Fibroblast of lung (primary cell): ENCODE results near the gene TSPAN11.

Experiments used
- EZH2 ChIP-seq: IDR thresholded peaks from 2 replicates; pipeline ENCODE4 v1.5.1; 2012; ENCODE audit warnings: low read length, control low read depth, mild to moderate bottlenecking; ENCODE audit errors: missing control alignments
- TF ChIP-seq, protein P1 (sequence below), 2 donors: IDR thresholded peaks in 1 of 2; conservative IDR thresholded peaks in 1 of 2; 1 replicate in 1 of 2; 2 replicates in 1 of 2; pipeline ENCODE4 v1.5.1; 2011 to 2012; ENCODE audit warnings: low read length in 2 of 2, control low read depth in 1 of 2, inconsistent platforms in 1 of 2, low read depth in 1 of 2, mild to moderate bottlenecking in 1 of 2

DNA sequence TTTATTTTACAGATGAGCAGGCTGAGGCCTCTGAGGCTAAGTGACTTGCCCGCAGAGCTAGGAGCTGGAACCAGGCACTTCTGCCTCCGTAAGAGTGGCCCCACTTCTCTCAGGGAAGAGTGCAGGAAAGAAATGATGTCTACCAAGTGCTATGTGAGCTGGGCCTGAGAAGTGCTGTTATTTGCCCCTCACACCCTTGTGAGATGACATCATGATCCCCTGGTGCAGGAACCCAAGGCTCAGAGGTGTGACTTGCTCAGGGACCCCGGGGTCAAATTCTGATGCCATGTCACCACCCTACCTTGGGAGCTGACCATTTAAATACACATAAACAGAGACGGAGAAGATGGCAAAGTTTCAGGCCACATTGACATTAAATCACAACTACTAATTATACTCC is 83.4 kb downstream of the TSPAN11 start:
- TF ChIP-seq, protein P1, sequence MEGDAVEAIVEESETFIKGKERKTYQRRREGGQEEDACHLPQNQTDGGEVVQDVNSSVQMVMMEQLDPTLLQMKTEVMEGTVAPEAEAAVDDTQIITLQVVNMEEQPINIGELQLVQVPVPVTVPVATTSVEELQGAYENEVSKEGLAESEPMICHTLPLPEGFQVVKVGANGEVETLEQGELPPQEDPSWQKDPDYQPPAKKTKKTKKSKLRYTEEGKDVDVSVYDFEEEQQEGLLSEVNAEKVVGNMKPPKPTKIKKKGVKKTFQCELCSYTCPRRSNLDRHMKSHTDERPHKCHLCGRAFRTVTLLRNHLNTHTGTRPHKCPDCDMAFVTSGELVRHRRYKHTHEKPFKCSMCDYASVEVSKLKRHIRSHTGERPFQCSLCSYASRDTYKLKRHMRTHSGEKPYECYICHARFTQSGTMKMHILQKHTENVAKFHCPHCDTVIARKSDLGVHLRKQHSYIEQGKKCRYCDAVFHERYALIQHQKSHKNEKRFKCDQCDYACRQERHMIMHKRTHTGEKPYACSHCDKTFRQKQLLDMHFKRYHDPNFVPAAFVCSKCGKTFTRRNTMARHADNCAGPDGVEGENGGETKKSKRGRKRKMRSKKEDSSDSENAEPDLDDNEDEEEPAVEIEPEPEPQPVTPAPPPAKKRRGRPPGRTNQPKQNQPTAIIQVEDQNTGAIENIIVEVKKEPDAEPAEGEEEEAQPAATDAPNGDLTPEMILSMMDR (conservative IDR thresholded peaks at IDR 0.05 in 1 of 2, IDR thresholded peaks at IDR 0.05 in 1 of 2; ENCODE audit: low read depth in 1 of 2, low read length in 2 of 2): no peak
- no peak for TF ChIP-seq EZH2
